NCI-H774 (cell line): ENCODE data around the gene TDRD9.
"Not testable (repeated sequence)": the region's sequence is repeated elsewhere in the genome, so short reads cannot be mapped to it uniquely, and the experiment has no call there.

ENCODE experiments used
- DNase-seq: peaks from one replicate; lab custom pipeline; 2025; lab: John Stamatoyannopoulos, UW

TDRD9 gene, protein sequence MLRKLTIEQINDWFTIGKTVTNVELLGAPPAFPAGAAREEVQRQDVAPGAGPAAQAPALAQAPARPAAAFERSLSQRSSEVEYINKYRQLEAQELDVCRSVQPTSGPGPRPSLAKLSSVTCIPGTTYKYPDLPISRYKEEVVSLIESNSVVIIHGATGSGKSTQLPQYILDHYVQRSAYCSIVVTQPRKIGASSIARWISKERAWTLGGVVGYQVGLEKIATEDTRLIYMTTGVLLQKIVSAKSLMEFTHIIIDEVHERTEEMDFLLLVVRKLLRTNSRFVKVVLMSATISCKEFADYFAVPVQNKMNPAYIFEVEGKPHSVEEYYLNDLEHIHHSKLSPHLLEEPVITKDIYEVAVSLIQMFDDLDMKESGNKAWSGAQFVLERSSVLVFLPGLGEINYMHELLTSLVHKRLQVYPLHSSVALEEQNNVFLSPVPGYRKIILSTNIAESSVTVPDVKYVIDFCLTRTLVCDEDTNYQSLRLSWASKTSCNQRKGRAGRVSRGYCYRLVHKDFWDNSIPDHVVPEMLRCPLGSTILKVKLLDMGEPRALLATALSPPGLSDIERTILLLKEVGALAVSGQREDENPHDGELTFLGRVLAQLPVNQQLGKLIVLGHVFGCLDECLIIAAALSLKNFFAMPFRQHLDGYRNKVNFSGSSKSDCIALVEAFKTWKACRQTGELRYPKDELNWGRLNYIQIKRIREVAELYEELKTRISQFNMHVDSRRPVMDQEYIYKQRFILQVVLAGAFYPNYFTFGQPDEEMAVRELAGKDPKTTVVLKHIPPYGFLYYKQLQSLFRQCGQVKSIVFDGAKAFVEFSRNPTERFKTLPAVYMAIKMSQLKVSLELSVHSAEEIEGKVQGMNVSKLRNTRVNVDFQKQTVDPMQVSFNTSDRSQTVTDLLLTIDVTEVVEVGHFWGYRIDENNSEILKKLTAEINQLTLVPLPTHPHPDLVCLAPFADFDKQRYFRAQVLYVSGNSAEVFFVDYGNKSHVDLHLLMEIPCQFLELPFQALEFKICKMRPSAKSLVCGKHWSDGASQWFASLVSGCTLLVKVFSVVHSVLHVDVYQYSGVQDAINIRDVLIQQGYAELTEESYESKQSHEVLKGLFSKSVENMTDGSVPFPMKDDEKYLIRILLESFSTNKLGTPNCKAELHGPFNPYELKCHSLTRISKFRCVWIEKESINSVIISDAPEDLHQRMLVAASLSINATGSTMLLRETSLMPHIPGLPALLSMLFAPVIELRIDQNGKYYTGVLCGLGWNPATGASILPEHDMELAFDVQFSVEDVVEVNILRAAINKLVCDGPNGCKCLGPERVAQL (N-terminal part only)

GRCh38 chr14:103928011-103928890 lies at the start of gene TDRD9:
TDRD9 (plus strand) TSS chr14:103928456; CDS start chr14:103928510, 54 bp downstream.
- DNase-seq, result no peak

- DNase-seq, result no peak
Observed at GRCh38 chr14:103879118-103879569, 49.1 kb upstream of the TDRD9 start.

GRCh38 chr14:103879570-103880347 lies 48.5 kb upstream of the TDRD9 start:
- DNase-seq, result peak; percentile 8

GRCh38 chr14:103880348-103881267 lies 47.6 kb upstream of the TDRD9 start:
- DNase-seq, result no peak

DNA sequence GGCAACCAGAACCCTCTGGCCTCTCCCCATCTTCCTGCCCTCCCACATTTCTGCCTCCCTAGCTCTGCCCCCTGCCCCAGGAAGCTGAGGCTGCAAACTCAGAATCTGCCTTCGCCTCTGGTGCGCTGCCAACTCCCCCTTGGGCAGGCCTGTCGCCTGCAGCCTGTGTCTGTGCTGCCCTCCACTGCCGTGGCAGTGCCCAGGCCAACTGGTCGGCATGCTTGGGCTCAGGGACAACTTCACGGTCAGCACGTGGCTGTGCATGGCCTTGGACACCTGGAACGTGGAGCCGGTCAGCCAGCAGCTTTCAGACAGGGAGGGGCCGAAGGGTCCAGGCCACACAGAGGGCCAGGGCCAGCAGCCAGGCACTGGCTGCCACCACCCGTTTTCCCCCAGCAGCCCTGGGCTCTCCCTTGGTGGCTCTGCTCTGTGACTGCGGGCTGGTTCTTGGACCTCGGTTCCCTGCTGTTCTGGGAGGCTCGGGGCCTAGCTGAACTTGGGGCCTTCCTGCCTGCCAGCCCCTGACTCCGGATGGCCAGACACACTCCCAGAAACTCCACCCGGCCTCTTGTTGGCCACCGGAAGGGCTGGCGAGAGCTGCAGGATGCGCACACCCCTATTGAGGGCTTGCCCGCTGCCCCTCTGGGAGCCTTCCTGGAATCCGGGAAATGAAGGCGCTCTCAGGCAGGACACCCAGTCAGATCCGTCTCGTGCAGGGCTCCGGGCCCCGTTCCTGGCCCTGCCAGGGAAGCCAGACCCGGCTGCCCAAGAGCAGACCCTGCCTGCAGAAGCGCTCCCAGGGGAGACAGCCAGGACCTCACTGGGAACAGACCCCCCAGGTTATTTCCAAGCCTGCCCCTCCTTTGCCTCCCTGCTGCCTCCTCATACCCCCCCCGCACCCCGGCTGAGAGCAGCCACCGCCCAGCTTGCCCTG lies 46.7 kb upstream of the TDRD9 start:
- DNase-seq, result no peak

DNA sequence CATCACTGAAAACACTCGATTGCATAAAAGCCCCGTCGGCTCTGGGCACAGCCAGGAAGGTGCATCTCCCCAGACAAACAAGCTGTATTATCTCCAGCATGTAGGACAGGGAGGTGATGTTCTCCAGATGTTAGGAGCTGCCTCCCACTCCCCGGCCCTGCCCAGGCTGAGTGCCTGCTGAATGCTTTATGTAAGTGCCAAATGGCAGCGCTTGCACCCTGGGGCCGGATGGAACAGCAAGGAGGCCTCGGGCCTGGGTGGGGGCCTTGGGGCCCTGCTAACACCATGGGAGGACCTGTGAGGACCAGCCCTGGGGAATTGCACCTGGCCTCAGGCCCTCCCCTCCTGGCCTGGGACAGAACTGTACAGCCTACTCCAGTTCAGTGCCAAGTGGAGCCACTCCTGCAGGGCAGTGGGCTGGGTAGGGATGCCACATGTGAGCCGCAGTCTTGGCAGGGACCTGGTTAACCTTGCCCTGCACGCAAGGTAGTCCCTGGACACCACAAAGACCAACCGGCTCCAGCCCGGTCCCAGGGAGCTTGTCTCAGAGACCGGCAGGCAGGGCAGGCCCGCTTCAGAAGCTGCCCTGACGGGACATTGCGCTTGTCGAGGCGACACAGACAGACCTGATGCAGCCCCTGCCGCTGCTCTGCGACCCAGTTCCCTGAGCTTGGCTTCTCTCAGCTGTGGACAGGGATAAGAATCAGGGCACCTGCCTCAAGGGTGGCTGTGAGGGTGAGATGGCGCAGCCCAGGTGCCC lies 45.6 kb upstream of the TDRD9 start:
- DNase-seq, result no peak

- no peak for DNase-seq
Observed at GRCh38 chr14:103883263-103883523, 45.1 kb upstream of the TDRD9 start.

DNA sequence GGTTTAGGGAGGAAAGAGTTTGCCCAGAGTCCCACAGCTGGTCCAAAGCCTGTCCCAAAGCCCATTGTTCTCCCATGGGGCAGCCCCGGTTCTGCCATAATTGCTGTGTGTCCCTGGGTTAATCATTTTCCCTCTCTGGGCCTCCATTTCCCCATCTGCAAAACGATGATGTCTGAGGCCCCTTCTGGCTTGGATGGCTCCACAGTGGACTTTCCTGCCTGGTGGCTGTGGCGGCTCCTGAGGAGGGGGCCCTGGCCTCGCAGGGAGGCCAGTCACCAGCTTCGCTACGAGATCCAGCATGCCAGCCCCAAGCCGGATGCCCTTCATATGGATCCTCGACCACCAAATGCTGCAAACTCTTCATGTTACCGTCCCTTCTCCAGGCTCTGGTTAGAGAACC lies 43.4 kb upstream of the TDRD9 start:
- DNase-seq, result no peak

DNA sequence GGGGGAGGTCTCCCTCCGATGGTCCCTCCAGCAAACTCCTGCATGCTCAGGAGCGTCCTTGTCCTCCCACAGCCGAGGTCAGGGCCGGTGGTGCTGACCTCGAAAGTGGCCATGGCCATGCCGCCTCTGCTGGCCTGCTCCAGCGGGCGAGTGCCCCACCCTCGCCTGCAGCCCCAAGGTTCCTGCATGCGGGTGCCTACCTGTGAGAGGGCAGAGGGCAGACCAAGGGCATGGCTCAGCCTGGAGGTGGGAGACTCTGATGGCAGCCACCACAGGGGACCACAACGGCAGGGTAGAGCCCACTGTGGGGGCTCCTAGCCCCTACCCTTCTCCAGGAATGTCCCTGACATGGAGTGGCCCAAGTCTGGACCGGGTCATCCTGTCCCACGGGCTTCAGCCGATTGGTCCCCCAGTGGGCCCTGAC lies 42.7 kb upstream of the TDRD9 start:
- DNase-seq, result no peak

DNA sequence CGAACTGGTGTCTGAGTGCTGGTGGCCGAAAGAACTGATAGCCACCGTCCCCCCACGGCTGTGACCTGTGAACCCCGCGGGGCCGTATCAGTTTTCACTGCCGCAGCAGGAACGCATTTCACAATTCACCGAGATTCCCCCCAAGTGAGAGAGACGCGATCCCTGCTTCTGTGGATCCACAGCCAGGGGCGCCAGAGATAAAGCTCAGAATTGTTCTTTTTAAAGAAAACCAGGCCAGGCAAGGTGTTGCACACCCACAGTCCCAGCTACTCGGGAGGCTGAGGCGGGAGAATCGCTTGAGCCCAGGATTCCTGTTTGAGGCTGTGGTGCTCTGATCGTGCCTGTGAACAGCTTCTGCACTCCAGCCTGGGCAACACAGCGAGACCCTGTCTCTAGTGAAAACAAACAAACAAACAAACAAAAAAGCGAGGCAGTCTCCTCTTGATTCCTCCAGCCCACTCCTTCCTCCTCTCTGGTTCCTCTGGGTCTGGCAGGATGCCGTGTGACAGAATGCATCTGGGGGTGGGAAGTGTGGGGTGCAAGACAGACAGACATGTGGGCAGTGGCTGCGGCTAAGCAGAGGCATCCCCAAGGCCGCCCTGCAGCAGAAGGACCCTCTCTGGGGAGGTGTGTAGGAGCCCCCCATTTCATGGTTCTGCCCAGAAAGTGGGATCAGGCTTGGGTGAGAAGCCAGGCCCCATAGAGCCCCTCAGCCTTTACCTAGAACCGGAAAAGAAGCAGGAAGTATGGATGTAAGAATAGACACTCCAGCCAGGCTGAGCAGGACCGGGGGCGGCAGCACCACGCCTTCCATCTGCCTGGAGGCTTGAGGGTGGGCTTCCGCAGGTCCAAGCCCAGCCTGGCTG lies 41.7 kb upstream of the TDRD9 start:
- no peak for DNase-seq

- DNase-seq, result no peak
Observed at GRCh38 chr14:103887170-103887501, 41.1 kb upstream of the TDRD9 start.

GRCh38 chr14:103887557-103888115 lies 40.6 kb upstream of the TDRD9 start:
- no peak for DNase-seq

DNA sequence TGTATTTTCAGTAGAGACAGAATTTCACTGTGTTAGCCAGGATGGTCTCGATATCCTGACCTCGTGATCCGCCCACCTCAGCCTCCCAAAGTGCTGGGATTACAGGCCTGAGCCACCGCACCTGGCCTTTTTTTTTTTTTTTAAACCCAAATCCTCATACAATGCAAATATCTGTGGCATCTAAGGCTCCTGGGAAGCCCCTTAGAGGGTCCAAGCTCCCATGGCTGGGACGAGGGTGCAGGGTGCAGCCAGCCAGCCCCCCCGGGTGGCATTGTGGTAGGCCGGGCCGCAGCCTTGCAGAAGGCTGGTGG lies 39.3 kb upstream of the TDRD9 start:
- DNase-seq, result not testable (repeated sequence)

DNA sequence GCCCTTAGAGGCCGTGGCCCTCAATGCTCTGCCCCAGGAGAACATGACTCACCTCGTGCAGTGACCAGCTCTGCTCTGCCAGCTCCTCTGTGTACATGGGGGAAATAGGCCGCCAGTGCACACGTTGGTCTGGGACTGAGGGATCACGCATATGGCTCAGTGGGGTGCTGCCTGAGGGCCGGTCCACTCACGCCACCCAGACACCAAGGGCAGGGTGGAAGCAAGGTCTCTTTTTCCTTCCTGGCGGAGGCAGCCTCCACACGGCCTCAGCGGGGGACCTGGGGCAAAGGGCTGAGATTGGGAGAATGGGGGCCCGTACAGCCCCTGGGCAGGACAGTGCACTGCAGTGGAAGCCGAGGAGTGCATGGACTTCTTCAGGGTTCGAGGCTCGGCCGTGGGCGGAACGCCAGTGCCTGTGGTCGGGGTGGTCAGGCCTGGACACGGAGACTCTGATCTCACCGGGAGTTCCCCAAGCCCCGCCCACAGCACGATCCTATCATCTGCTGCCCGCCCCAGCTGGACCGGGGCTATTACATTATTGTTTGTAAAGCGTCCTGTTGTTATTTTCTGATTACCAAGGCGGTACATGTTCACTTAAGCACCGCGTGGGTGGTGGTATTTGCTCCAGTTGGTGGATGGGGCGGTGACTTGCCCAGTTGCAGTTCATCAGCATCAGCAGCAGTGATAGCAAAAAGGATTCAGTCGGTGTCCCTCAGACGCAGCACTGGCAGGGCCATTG lies 38.8 kb upstream of the TDRD9 start:
- DNase-seq, result no peak

DNA sequence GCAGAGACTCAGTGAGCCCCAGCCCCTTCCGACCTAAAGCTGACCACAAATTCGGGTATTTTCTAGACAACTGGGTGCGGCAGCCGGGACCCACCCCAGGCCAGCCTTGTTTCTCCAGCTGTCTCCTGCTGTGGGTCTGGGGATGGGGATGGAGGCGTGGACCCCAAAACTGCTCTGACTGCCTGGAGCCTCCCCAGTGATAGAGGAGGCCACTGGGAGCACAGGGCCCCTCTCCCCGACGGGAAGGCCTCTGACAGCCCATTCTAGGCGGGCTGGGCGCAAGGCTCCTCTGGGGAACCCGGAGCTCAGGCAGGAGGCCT lies 38.2 kb upstream of the TDRD9 start:
- no peak for DNase-seq
